Gastroesophageal sphincter (tissue), 4 donors: ENCODE data around the gene SDK1. TPM values are rescaled to one million over a fixed set of nuclear protein-coding genes. Genes with fewer than 3 reads are reported as not detected.

Source experiments
- ATAC-seq: fragments of 150-250 bp; one replicate; pipeline ENCODE4 v1.9.1; 2016; ENCODE audit warnings: mild to moderate bottlenecking, moderate library complexity
- H3K27ac ChIP-seq, 4 donors: fragments of 200-600 bp; sonication (generic) in 3 of 4; 1 replicate in 3 of 4; 2 replicates in 1 of 4; pipeline ENCODE4 v1.5.1; 2016 to 2019
- H3K27me3 ChIP-seq: fragments of 200-600 bp; sonication (generic); one replicate; pipeline ENCODE4 v1.5.1; 2019
- H3K36me3 ChIP-seq, 2 donors: fragments of 200-600 bp; sonication (generic); one replicate each; pipeline ENCODE4 v1.5.1; 2019; ENCODE audit warnings: control low read depth in 1 of 2
- H3K4me1 ChIP-seq, 3 donors: fragments of 200-600 bp; sonication (generic); 1 replicate in 2 of 3; 2 replicates in 1 of 3; pipeline ENCODE4 v1.5.1; 2016 to 2019; ENCODE audit warnings: control low read depth in 2 of 3
- H3K4me3 ChIP-seq, 2 donors: fragments of 200-600 bp; sonication (generic); one replicate each; pipeline ENCODE4 v1.5.1; 2019; ENCODE audit warnings: mild to moderate bottlenecking in 1 of 2, moderate library complexity in 1 of 2
- H3K9me3 ChIP-seq, 3 donors: fragments of 200-600 bp; sonication (generic); one replicate each; pipeline ENCODE4 v1.5.1; 2017 to 2019; ENCODE audit warnings: control low read depth in 2 of 3
- EP300 ChIP-seq: sonication (generic); formaldehyde crosslinking; IDR thresholded peaks from one replicate; pipeline ENCODE4 v1.6.1; 2017; ENCODE audit warnings: antibody characterized with exemption, mild to moderate bottlenecking
- POLR2A ChIP-seq, 2 donors: fragments of 450-650 bp; IDR thresholded peaks; one replicate each; pipeline ENCODE4 v1.6.1; 2017; ENCODE audit warnings: antibody characterized with exemption in 2 of 2, mild to moderate bottlenecking in 2 of 2, moderate library complexity in 1 of 2
- POLR2AphosphoS5 ChIP-seq: sonication (generic); formaldehyde crosslinking; IDR thresholded peaks from one replicate; pipeline ENCODE4 v1.6.1; 2017; ENCODE audit warnings: antibody characterized with exemption
- WGBS, 2 donors: methylation state at CpG; one replicate each; pipeline ENCODE4 v1.1.5; 2018; ENCODE audit warnings: low coverage in 1 of 2; 5-methylcytosine and 5-hydroxymethylcytosine counted together
- total RNA-seq, 4 donors: library from RNA; depleted of rRNA; stranded (reverse); fragments of >200 nt; gene quantifications; one replicate each; pipeline ENCODE4 v1.1.0, GENCODE V29; 2016
- TF ChIP-seq, protein P1 (sequence below), 4 experiments: fragments of 200-600 bp in 2 of 4; fragments of 450-650 bp in 2 of 4; sonication (generic) in 1 of 4; IDR thresholded peaks; one replicate each; pipeline ENCODE4 v1.5.1; 2017 to 2019; ENCODE audit warnings: antibody characterized with exemption in 4 of 4, mild to moderate bottlenecking in 2 of 4, moderate library complexity in 2 of 4

The SDK1 gene
- total RNA-seq, 4 donors from 2014 or later: 6.1 to 13.6 (median 8.7) TPM

DNA sequence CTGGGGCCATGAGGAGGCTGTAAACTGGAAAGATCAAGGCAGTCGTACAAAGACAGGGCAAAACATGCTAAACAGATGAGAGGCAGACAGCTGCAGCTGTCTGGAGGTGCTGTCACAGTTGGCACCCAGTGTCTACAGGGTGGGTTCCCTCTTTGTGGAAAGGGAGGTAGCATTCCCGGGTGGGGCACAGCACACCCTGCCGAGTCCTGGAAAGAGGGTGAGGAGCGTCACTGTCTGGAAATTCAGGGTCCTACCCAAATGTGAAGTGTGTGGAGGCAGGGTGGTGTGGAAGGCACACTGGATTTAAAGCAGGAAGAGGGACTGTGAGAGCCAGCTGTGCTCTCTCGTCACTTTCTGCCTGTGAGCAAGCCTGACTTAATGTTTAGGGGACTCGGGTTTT lies 356.2 kb downstream of the SDK1 start:
- no peak for ATAC-seq
- Histone ChIP-seq H3K27me3 (no peaks in the 10 kb centered on the region), H3K4me1 (no peaks in the 10 kb centered on the region), H3K4me3 (no peak overlapping the region), H3K9me3 (no peaks in the 10 kb centered on the region), H3K27ac (no peak overlapping the region), H3K36me3 (no peaks in the 10 kb centered on the region)
- TF ChIP-seq POLR2AphosphoS5 (no peak), EP300 (no peak), POLR2A (IDR thresholded peaks at IDR 0.05) (no peak)
- TF ChIP-seq, protein P1, sequence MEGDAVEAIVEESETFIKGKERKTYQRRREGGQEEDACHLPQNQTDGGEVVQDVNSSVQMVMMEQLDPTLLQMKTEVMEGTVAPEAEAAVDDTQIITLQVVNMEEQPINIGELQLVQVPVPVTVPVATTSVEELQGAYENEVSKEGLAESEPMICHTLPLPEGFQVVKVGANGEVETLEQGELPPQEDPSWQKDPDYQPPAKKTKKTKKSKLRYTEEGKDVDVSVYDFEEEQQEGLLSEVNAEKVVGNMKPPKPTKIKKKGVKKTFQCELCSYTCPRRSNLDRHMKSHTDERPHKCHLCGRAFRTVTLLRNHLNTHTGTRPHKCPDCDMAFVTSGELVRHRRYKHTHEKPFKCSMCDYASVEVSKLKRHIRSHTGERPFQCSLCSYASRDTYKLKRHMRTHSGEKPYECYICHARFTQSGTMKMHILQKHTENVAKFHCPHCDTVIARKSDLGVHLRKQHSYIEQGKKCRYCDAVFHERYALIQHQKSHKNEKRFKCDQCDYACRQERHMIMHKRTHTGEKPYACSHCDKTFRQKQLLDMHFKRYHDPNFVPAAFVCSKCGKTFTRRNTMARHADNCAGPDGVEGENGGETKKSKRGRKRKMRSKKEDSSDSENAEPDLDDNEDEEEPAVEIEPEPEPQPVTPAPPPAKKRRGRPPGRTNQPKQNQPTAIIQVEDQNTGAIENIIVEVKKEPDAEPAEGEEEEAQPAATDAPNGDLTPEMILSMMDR (IDR thresholded peaks at IDR 0.05): no peak
- WGBS, 2 donors: 77 to 85% methylated on average over 5 of the region's 6 CpGs

DNA sequence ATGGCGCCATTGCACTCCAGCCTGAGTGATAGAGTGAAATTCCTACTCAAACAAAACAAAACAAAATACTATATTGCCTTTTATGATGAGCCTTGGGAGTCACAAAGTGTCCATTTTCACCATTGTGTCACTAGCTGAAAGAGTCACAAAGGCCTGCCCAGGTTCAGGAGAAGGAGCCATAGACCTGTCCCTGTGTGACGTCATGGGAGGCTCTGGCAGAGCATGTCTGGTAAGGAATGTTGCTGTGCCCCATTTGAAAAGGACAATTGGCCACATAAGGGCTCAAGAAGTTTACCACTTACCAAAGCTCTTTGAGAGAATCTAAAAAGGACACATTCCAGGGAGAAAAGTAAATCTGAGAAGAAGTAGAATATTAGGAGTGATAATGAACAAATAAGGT lies 367.7 kb downstream of the SDK1 start:
- Histone ChIP-seq H3K9me3 (no peaks in the 10 kb centered on the region), H3K27me3 (no peaks in the 10 kb centered on the region), H3K4me3 (no peak overlapping the region), H3K27ac (no peak overlapping the region), H3K36me3 (no peaks in the 10 kb centered on the region), H3K4me1 (no peaks in the 10 kb centered on the region)
- TF ChIP-seq POLR2AphosphoS5 (no peak), POLR2A (IDR thresholded peaks at IDR 0.05) (no peak), EP300 (no peak)
- TF ChIP-seq, protein P1 (IDR thresholded peaks at IDR 0.05): no peak
- ATAC-seq: no peak
- 87% methylated on average over 2 of the region's 2 CpGs; no CpG with 5 or more reads in 1 of the 2 donors for WGBS, 2 donors

DNA sequence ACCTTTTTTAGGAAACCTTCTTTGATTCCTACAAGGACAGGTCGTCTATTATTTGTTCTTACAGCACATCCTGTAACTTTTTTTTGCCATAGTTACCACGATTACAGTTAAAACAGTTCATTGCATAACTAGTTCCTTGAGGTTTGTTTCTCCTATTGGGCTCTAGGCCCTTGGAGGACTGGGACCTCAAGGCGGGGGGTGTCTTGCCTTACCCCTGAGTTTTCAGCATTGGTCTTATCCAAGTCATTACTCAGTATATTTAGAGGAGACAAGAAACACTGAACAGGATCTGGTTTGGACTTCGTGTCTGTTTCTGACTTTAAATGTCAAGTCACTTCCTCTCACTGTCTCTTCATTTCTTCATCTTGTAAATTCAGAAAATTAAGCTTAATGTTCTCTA lies 369.8 kb downstream of the SDK1 start:
- H3K4me3 ChIP-seq: no peak overlapping the region
- TF ChIP-seq, protein P1 (IDR thresholded peaks at IDR 0.05): no peak
- no peak for TF ChIP-seq EP300
- no peak for TF ChIP-seq POLR2A (IDR thresholded peaks at IDR 0.05)
- no peak for TF ChIP-seq POLR2AphosphoS5
- no peak overlapping the region for H3K27ac ChIP-seq
- H3K36me3 ChIP-seq: no peaks in the 10 kb centered on the region
- no peaks in the 10 kb centered on the region for H3K27me3 ChIP-seq
- no peaks in the 10 kb centered on the region for H3K9me3 ChIP-seq
- WGBS, 2 donors: 29 to 43% methylated on average over 2 to 4 of the region's 4 CpGs
- no peak for ATAC-seq
- no peaks in the 10 kb centered on the region for H3K4me1 ChIP-seq

DNA sequence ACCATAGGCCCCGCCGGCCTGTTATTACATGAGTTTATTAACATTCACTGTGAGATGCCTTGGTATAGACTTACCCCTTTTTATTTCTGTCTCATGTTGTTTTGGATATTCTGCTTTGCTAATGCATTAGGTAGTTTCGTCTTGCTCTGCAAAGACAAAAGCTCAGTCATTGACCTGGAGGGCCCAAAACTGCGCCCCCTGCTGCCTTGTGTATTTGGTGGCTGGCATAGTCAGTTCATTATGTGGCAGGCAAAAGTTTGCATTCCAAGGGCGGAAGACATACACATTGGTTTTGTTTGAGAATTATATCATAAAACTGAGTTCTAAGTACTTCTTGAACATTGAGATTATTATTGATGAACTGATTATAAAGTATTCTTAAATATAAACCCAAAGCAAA lies 372.5 kb downstream of the SDK1 start:
- H3K9me3 ChIP-seq: no peaks in the 10 kb centered on the region
- no peak for ATAC-seq
- H3K27me3 ChIP-seq: no peaks in the 10 kb centered on the region
- H3K4me3 ChIP-seq: no peak overlapping the region
- no peak overlapping the region for H3K27ac ChIP-seq
- 68 to 72% methylated on average over 4 to 5 of the region's 5 CpGs for WGBS, 2 donors
- no peaks in the 10 kb centered on the region for H3K36me3 ChIP-seq
- TF ChIP-seq POLR2A (IDR thresholded peaks at IDR 0.05): no peak
- TF ChIP-seq, protein P1 (IDR thresholded peaks at IDR 0.05): peak in 1 of 4 experiments; percentile 25
- no peaks in the 10 kb centered on the region for H3K4me1 ChIP-seq

DNA sequence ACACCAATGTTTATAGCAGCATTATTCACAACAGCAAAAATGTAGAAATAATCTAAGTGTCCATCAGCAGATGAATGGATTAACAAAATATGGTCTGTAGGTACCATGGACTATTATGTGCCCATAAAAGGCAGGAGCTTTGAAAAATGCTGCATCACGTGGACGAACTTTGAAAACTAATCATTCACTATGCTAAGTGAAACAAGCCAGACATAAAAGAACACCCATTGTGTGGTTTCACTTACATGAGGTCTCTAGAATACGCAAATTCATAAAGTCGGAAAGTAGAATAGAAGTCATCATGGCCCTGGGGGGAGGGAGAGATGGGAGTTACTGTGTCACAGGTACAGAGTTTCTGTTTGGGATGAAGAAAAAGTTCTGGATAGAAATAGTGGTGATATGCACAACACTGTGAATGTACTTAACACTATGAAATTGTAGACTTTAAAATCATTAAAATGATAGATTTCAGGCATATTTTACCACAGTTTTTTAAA lies 377.3 kb downstream of the SDK1 start:
- Histone ChIP-seq H3K36me3 (no peaks in the 10 kb centered on the region), H3K9me3 (no peaks in the 10 kb centered on the region), H3K27me3 (no peaks in the 10 kb centered on the region), H3K27ac (no peak overlapping the region), H3K4me1 (no peaks in the 10 kb centered on the region), H3K4me3 (no peak overlapping the region)
- no peak for ATAC-seq
- TF ChIP-seq POLR2AphosphoS5 (no peak), POLR2A (IDR thresholded peaks at IDR 0.05) (no peak), EP300 (no peak)
- TF ChIP-seq, protein P1 (IDR thresholded peaks at IDR 0.05): no peak
- WGBS, 2 donors: 88% methylated on average over 4 of the region's 4 CpGs; no CpG with 5 or more reads in 1 of the 2 donors
